ENCODE measurements around the gene AIF1L. TPM values are rescaled to one million over a fixed set of nuclear protein-coding genes. Genes with fewer than 3 reads are reported as not detected.
A peak's percentile ranks its signal among the peaks of the same experiment; 100 is the strongest.
"Not testable (repeated sequence)": the region's sequence is repeated elsewhere in the genome, so short reads cannot be mapped to it uniquely, and the experiment has no call there.

Gene AIF1L
- total RNA-seq, 1 donor from 2014 or later = 22.9 TPM

GRCh38 chr9:131113655-131114054, 17.3 kb downstream of the AIF1L start:
- DNase-seq = no peak
- ATAC-seq = no peak
- intact Hi-C loops (cut with micrococcal nuclease) = no loop called here

GRCh38 chr9:131114084-131114535, 17.8 kb downstream of the AIF1L start:
- intact Hi-C loops (cut with micrococcal nuclease) = no loop called here
- ATAC-seq (no peak), DNase-seq (no peak)

GRCh38 chr9:131115360-131115742, 19.0 kb downstream of the AIF1L start:
- intact Hi-C loops (cut with micrococcal nuclease); ATAC-seq; DNase-seq: not testable (repeated sequence)

DNA sequence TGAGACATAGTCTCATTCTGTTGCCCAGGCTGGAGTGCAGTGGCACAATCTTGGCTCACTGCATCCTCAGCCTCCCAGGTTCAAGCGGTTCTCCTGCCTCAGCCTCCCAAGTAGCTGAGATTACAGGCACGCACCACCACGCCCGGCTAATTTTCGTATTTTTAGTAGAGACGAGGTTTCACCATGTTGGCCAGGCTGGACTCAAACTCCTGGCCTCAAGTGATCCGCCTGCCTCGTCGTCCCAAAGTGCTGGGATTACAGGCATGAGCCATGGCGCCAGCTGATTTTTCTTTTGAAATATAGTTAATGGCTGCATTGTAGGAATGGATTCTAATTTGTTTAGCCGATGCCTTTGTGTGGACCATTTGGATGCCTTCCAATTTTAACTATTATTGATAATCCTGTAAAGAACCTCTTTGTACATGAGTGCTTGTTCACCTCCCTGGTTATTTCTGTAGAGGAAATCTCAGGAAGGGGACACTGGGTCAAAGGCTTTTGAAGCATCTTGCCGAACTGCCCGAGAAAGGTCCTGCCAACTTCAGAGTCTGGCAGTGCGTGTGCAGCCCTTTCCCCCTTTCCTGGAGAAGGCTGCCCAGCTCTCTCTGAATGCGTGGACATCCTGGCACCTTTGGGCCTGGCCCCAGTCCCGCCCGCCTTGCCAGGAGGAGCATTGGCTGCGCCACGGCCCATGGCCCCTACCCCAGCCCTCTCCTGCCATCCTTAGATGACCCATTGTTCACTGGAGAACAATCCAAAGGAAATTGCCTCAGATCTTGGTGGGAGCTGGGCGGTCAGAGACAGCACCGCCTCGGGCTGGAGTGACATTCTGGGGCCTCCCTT, 20.2 kb downstream of the AIF1L start:
- intact Hi-C loops (cut with micrococcal nuclease) = no loop called here
- ATAC-seq (peak; percentile 83), DNase-seq (peak; percentile 48)

- ATAC-seq (peak; percentile 59), DNase-seq (no peak)
- intact Hi-C loops (cut with micrococcal nuclease) = no loop called here
Measured at GRCh38 chr9:131117121-131117761, 20.9 kb downstream of the AIF1L start.

DNA sequence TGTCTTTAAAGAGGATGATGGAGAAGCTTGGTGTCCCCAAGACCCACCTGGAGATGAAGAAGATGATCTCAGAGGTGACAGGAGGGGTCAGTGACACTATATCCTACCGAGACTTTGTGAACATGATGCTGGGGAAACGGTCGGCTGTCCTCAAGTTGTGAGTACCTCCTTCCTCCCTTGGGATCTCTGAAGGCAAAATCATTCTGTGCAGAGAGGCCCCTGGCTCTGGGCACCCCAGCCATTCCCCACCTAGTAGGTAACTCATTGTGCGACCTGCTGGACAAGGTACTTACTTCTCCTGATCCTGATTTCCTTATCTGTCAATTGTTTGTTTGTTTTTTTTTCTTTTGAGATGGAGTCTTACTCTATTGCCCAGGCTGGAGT, 21.4 kb downstream of the AIF1L start:
- intact Hi-C loops (cut with micrococcal nuclease) = no loop called here
- DNase-seq (no peak), ATAC-seq (no peak)

DNA sequence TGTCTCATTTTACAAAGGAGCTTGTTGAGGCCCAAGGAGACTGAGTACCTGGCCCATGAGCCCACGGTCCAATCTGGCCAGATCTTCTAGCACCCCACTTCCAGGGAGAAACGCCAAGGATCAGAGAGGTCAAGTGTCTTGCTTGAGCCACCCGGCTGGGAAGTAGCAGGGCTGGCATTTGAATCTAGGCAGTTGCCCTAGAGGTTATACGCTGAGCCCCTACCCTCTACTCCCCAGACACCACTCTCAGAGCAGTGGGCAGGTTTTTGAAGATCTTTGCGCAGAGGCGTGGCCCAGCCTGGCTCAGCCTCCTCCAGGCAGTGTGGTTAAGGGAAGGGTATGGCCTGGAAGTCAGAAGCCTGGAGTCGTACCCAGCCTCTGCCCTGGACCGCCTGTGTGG, 23.3 kb downstream of the AIF1L start:
- DNase-seq (no peak), ATAC-seq (no peak)
- intact Hi-C loops (cut with micrococcal nuclease) = no loop called here

- intact Hi-C loops (cut with micrococcal nuclease) = no loop called here
- ATAC-seq (no peak), DNase-seq (no peak)
Measured at GRCh38 chr9:131120620-131121228, 24.4 kb downstream of the AIF1L start.

DNA sequence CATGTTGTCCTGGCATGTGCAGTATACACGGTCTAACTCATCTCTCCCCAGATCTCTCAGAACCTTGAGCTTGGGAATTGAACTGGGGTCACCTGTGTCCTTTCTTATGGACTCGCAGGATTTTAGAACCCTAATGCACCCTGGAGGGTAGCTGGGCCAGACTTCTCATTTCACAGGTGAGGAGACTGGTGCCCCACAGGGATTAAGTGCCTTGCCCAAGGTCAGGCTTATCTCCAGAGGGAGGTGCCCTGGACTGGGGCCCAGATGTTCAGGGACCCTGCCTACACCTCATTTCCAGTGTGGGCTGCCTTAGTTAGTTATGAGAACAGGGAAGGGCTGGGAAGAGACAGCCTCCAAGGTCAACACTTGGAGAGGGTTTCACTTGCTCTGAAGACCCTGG, 25.0 kb downstream of the AIF1L start:
- DNase-seq (no peak), ATAC-seq (no peak)
- intact Hi-C loops (cut with micrococcal nuclease) = no loop called here

- DNase-seq (no peak), ATAC-seq (no peak)
- intact Hi-C loops (cut with micrococcal nuclease) = no loop called here
Measured at GRCh38 chr9:131122158-131122557, 25.8 kb downstream of the AIF1L start.

- DNase-seq = no peak
- ATAC-seq = peak; percentile 12
Measured at GRCh38 chr9:131125038-131125287, 28.6 kb downstream of the AIF1L start.

GRCh38 chr9:131125288-131126058, 29.1 kb downstream of the AIF1L start, which contains the start of gene NUP214:
Gene NUP214 (plus strand): TSS chr9:131125586. CDS start chr9:131125705, 119 bp downstream.
- intact Hi-C loops (cut with micrococcal nuclease) = no loop called here
- DNase-seq = peak; percentile 99
- ATAC-seq = peak; percentile 100

More at GRCh38 chr9:131125038-131125287, 28.6 kb downstream of the AIF1L start:
- intact Hi-C loops (cut with micrococcal nuclease) = no loop called here

GRCh38 chr9:131126059-131126426, 29.7 kb downstream of the AIF1L start:
- intact Hi-C loops (cut with micrococcal nuclease) = no loop called here
- ATAC-seq = no peak

GRCh38 chr9:131129183-131129582, 32.9 kb downstream of the AIF1L start:
- DNase-seq = no peak
- ATAC-seq = no peak
- intact Hi-C loops (cut with micrococcal nuclease) = no loop called here

More at GRCh38 chr9:131126059-131126426, 29.7 kb downstream of the AIF1L start:
- no peak for DNase-seq

GRCh38 chr9:131138676-131139075, 42.3 kb downstream of the AIF1L start:
- no peak for DNase-seq
- intact Hi-C loops (cut with micrococcal nuclease) = no loop called here
- no peak for ATAC-seq

GRCh38 chr9:131140112-131140511, 43.8 kb downstream of the AIF1L start:
- intact Hi-C loops (cut with micrococcal nuclease) = no loop called here
- no peak for ATAC-seq
- no peak for DNase-seq

- DNase-seq = no peak
- intact Hi-C loops (cut with micrococcal nuclease) = no loop called here
- no peak for ATAC-seq
Measured at GRCh38 chr9:131140550-131140949, 44.2 kb downstream of the AIF1L start.

DNA sequence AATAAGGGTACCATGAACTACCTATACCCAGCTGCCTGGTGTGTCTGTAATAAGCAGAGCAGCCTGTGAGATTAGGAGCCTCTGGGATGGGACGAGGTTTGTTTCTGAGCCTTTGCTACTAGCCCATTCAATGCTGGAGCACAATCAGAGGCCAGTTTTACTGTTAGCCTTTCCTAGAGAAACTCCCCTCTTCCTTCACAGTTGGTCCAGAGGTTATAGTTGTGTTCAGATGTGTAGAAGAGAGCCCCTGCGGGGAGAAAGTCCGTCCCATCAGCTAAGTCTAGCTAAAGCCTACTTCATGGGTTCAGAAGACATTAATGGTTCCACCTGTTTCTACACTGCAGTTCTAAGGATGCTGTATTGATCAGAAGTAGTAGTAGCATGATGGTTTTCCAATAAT, 45.8 kb downstream of the AIF1L start:
- no peak for DNase-seq
- ATAC-seq = no peak
- intact Hi-C loops (cut with micrococcal nuclease) = no loop called here

- DNase-seq (no peak), ATAC-seq (no peak)
- intact Hi-C loops (cut with micrococcal nuclease) = no loop called here
Measured at GRCh38 chr9:131144201-131144600, 47.9 kb downstream of the AIF1L start.

DNA sequence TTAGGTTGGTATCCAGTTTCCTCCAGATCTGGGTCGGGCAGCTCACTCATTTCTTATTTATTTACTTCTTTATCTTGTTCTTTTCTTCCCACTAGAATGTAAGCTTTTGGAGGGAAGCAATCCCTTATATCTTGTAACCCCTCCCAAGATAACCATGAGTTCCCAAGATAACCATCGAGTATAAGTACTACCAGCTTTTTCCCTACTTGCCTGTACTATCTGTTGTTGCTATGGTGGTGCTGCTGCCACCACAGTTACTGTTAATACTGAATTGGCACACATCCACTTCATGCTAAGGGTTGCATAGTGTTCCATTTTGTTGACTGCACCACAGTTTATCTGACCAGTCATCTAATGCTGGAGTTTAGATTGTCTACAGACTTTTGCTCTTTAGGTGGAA, 48.9 kb downstream of the AIF1L start:
- ATAC-seq (no peak), DNase-seq (no peak)
- intact Hi-C loops (cut with micrococcal nuclease) = no loop called here
